ENCODE results near the gene ZDHHC19.
A peak's percentile ranks its signal among the peaks of the same experiment; 100 is the strongest.
"Not testable (repeated sequence)": the region's sequence is repeated elsewhere in the genome, so short reads cannot be mapped to it uniquely, and the experiment has no call there.

ZDHHC19 gene

GRCh38 chr3:196217307-196218154 lies 6.3 kb upstream of the ZDHHC19 start:
- peaks cover 13% of the 10 kb centered on the region for H3K27me3 Mint-ChIP-seq
- H3K36me3 Mint-ChIP-seq, result no peaks in the 10 kb centered on the region
- no peak overlapping the region for H3K4me3 Mint-ChIP-seq
- CTCF ChIA-PET, result no interaction called here
- no peaks in the 10 kb centered on the region for H3K9me3 Mint-ChIP-seq
- DNase-seq, result no peak
- H3K27ac Mint-ChIP-seq, result peak overlapping the region; percentile 62
- H3K4me1 Mint-ChIP-seq, result peaks cover 31% of the 10 kb centered on the region

- no peaks in the 10 kb centered on the region for H3K9me3 Mint-ChIP-seq
- H3K4me3 Mint-ChIP-seq, result no peak overlapping the region
- peaks cover 13% of the 10 kb centered on the region for H3K27me3 Mint-ChIP-seq
- no peak for DNase-seq
- H3K27ac Mint-ChIP-seq, result no peak overlapping the region
- peaks cover 31% of the 10 kb centered on the region for H3K4me1 Mint-ChIP-seq
- CTCF ChIA-PET, result interaction anchor here (1.4 kb wide), 1 partner anchor 307 kb away, joined by 3 read pairs; no protein-coding TSS in a partner anchor
- no peaks in the 10 kb centered on the region for H3K36me3 Mint-ChIP-seq
Observed at GRCh38 chr3:196216681-196217211, 5.5 kb upstream of the ZDHHC19 start.

- H3K27ac Mint-ChIP-seq, result peak within 1 kb of the TSS; percentile 45
- H3K4me3 Mint-ChIP-seq, result no peak within 1 kb of the TSS
- H3K27me3 Mint-ChIP-seq, result peaks cover 18% of the 10 kb centered on the region
- H3K4me1 Mint-ChIP-seq, result peaks cover 31% of the 10 kb centered on the region
- H3K9me3 Mint-ChIP-seq, result no peaks in the 10 kb centered on the region
- no peak for DNase-seq
- CTCF ChIA-PET, result interaction anchor here (1.4 kb wide), 1 partner anchor 308 kb away, joined by 3 read pairs; no protein-coding TSS in a partner anchor
- H3K36me3 Mint-ChIP-seq, result no peaks in the 10 kb centered on the region
Observed at GRCh38 chr3:196216089-196216564, 4.9 kb upstream of the ZDHHC19 start, which contains the start of gene SLC51A. Gene SLC51A, plus strand, starts transcription at chr3:196216534. Its CDS starts 179 bp downstream, at chr3:196216713.

GRCh38 chr3:196215493-196216020 lies 4.4 kb upstream of the ZDHHC19 start:
- Mint-ChIP-seq H3K36me3 (no peaks in the 10 kb centered on the region), H3K27me3 (peaks cover 24% of the 10 kb centered on the region), H3K27ac (no peak overlapping the region), H3K4me1 (peaks cover 30% of the 10 kb centered on the region), H3K9me3 (no peaks in the 10 kb centered on the region), H3K4me3 (no peak overlapping the region)
- CTCF ChIA-PET, result interaction anchor here (0.7 to 1.4 kb wide), 2 partner anchors 302 to 308 kb away, joined by 3 read pairs; no protein-coding TSS in a partner anchor
- no peak for DNase-seq

- Mint-ChIP-seq H3K36me3 (no peaks in the 10 kb centered on the region), H3K9me3 (no peaks in the 10 kb centered on the region), H3K4me1 (peaks cover 25% of the 10 kb centered on the region), H3K27me3 (peaks cover 30% of the 10 kb centered on the region), H3K4me3 (no peak overlapping the region), H3K27ac (no peak overlapping the region)
- no peak for DNase-seq
- CTCF ChIA-PET, result interaction anchor here (0.7 kb wide), 1 partner anchor 303 kb away, joined by 3 read pairs; no protein-coding TSS in a partner anchor
Observed at GRCh38 chr3:196214783-196215441, 3.7 kb upstream of the ZDHHC19 start.

- H3K27ac Mint-ChIP-seq, DNase-seq, H3K36me3 Mint-ChIP-seq, H3K4me3 Mint-ChIP-seq, H3K9me3 Mint-ChIP-seq, CTCF ChIA-PET: not testable (repeated sequence)
- Mint-ChIP-seq H3K27me3 (peaks cover 63% of the 10 kb centered on the region), H3K4me1 (peaks cover 17% of the 10 kb centered on the region)
Observed at GRCh38 chr3:196209944-196210672, 1.1 kb downstream of the ZDHHC19 start.

GRCh38 chr3:196208942-196209695 lies 2.1 kb downstream of the ZDHHC19 start:
- CTCF ChIA-PET, result no interaction called here

GRCh38 chr3:196207833-196208607 lies 3.2 kb downstream of the ZDHHC19 start:
- peak; percentile 86 for DNase-seq
- CTCF ChIA-PET, result interaction anchor here (0.6 to 1.3 kb wide), 2 partner anchors 11 to 134 kb away, joined by 3 read pairs; no protein-coding TSS in a partner anchor
- Mint-ChIP-seq H3K4me1 (peaks cover 24% of the 10 kb centered on the region), H3K27me3 (peaks cover 74% of the 10 kb centered on the region), H3K27ac (peak overlapping the region; percentile 55), H3K9me3 (no peaks in the 10 kb centered on the region), H3K36me3 (no peaks in the 10 kb centered on the region), H3K4me3 (peak overlapping the region; percentile 78)

More at GRCh38 chr3:196208942-196209695, 2.1 kb downstream of the ZDHHC19 start:
- no peak for DNase-seq
- Mint-ChIP-seq H3K4me1 (peaks cover 17% of the 10 kb centered on the region), H3K4me3 (peak overlapping the region; percentile 78), H3K27ac (no peak overlapping the region), H3K36me3 (no peaks in the 10 kb centered on the region), H3K27me3 (peaks cover 64% of the 10 kb centered on the region), H3K9me3 (no peaks in the 10 kb centered on the region)

- peaks cover 81% of the 10 kb centered on the region for H3K27me3 Mint-ChIP-seq
- peaks cover 24% of the 10 kb centered on the region for H3K4me1 Mint-ChIP-seq
- peak; percentile 64 for DNase-seq
- H3K4me3 Mint-ChIP-seq, result peak overlapping the region; percentile 78
- H3K9me3 Mint-ChIP-seq, result no peaks in the 10 kb centered on the region
- no peaks in the 10 kb centered on the region for H3K36me3 Mint-ChIP-seq
- CTCF ChIA-PET, result interaction anchor here (1.3 to 1.8 kb wide), 2 partner anchors 11 to 134 kb away, joined by 3 to 9 read pairs; no protein-coding TSS in a partner anchor
- H3K27ac Mint-ChIP-seq, result no peak overlapping the region
Observed at GRCh38 chr3:196207159-196207832, 3.9 kb downstream of the ZDHHC19 start.

- H3K36me3 Mint-ChIP-seq, H3K27ac Mint-ChIP-seq, H3K4me3 Mint-ChIP-seq, DNase-seq, H3K9me3 Mint-ChIP-seq: not testable (repeated sequence)
- CTCF ChIA-PET, result interaction anchor here (0.7 to 15.6 kb wide), 3 partner anchors 9 to 313 kb away, joined by 3 to 293 read pairs (median 9); no protein-coding TSS in a partner anchor
- Mint-ChIP-seq H3K27me3 (peaks cover 80% of the 10 kb centered on the region), H3K4me1 (peaks cover 24% of the 10 kb centered on the region)
Observed at GRCh38 chr3:196205442-196206205, 5.6 kb downstream of the ZDHHC19 start.

GRCh38 chr3:196203846-196204245 lies 7.4 kb downstream of the ZDHHC19 start:
- CTCF ChIA-PET, result interaction anchor here (1.3 to 15.6 kb wide), 2 partner anchors 17 to 131 kb away, joined by 3 to 293 read pairs; no protein-coding TSS in a partner anchor
- no peaks in the 10 kb centered on the region for H3K36me3 Mint-ChIP-seq
- no peak overlapping the region for H3K27ac Mint-ChIP-seq
- peaks cover 24% of the 10 kb centered on the region for H3K4me1 Mint-ChIP-seq
- DNase-seq, result no peak
- peaks cover 63% of the 10 kb centered on the region for H3K27me3 Mint-ChIP-seq
- H3K9me3 Mint-ChIP-seq, result no peaks in the 10 kb centered on the region
- H3K4me3 Mint-ChIP-seq, result no peak overlapping the region

Measured in activated naive CD4-positive, alpha-beta T cell treated with anti-CD3 and anti-CD28 coated beads, Interleukin-2, amount 10 ng/mL, durations not matched to agents 7 days and 5 days (primary cell).